Testis (tissue), 2 donors: Measurements from ENCODE around the gene IL17RB.

ENCODE experiments used
- CTCF ChIP-seq, 3 experiments: fragments of 450-650 bp in 2 of 3; fragments of 200-600 bp in 1 of 3; sonication (generic) in 1 of 3; IDR thresholded peaks; one replicate each; pipeline ENCODE4 v1.5.1; 2016 to 2019; ENCODE audit warnings: antibody characterized with exemption in 3 of 3, mild to moderate bottlenecking in 2 of 3, moderate library complexity in 1 of 3
- POLR2A ChIP-seq: fragments of 450-650 bp; IDR thresholded peaks from one replicate; pipeline ENCODE4 v1.6.1; 2017; ENCODE audit warnings: antibody characterized with exemption, mild to moderate bottlenecking, moderate library complexity

GRCh38 chr3:53823956-53824657, 22.3 kb upstream of the IL17RB start:
- TF ChIP-seq CTCF (IDR thresholded peaks at IDR 0.05) (no peak), POLR2A (no peak)
